Lung (tissue), 12 donors: ENCODE results near the gene RAI1. TPM values are rescaled to one million over a fixed set of nuclear protein-coding genes. Genes with fewer than 3 reads are reported as not detected.

Source experiments
- ATAC-seq: fragments of 200-7000 bp; cut with Tn5 transposase; one replicate; pipeline ENCODE4 v1.9.1; 2020; ENCODE audit warnings: moderate number of reproducible peaks; ENCODE audit not compliant: insufficient read depth, low FRiP score
- DNase-seq, 3 donors: peaks; one replicate each; pipeline ENCODE4 v3.0.0-alpha.2; 2013 to 2017
- H3K27ac ChIP-seq, 2 donors: one replicate each; pipeline ENCODE4 v1.5.1; 2013; ENCODE audit warnings: mild to moderate bottlenecking in 2 of 2, moderate library complexity in 2 of 2, control low read depth in 1 of 2, inconsistent platforms in 1 of 2, low read depth in 1 of 2, low read length in 1 of 2
- H3K27me3 ChIP-seq, 3 donors: one replicate each; pipeline ENCODE4 v1.5.1; 2013; ENCODE audit warnings: low read length in 2 of 3; ENCODE audit not compliant: control insufficient read depth in 3 of 3, insufficient read depth in 3 of 3
- H3K36me3 ChIP-seq, 4 donors: one replicate each; pipeline ENCODE4 v1.5.1; 2013; ENCODE audit warnings: low read length in 4 of 4, mild to moderate bottlenecking in 1 of 4, moderate library complexity in 1 of 4; ENCODE audit not compliant: control insufficient read depth in 4 of 4, insufficient read depth in 4 of 4
- H3K4me1 ChIP-seq, 5 donors: one replicate each; pipeline ENCODE4 v1.5.1; 2013; ENCODE audit warnings: low read length in 5 of 5, mild to moderate bottlenecking in 2 of 5, moderate library complexity in 1 of 5; ENCODE audit not compliant: control insufficient read depth in 5 of 5, insufficient read depth in 5 of 5
- H3K4me3 ChIP-seq: one replicate; pipeline ENCODE4 v1.5.1; 2013; ENCODE audit warnings: mild to moderate bottlenecking, control low read depth, moderate library complexity
- H3K9ac ChIP-seq, 2 donors: one replicate each; pipeline ENCODE4 v1.5.1; 2013; ENCODE audit warnings: low read length in 2 of 2, control low read depth in 1 of 2; ENCODE audit not compliant: insufficient read depth in 1 of 2
- H3K9me3 ChIP-seq, 4 donors: one replicate each; pipeline ENCODE4 v1.5.1; 2013; ENCODE audit warnings: low read length in 3 of 4, mild to moderate bottlenecking in 1 of 4, moderate library complexity in 1 of 4; ENCODE audit not compliant: control insufficient read depth in 4 of 4, insufficient read depth in 3 of 4
- WGBS, 2 donors: extraction: QIAGEN DNeasy Blood & Tissue Kit; methylation state at CpG; one replicate each; pipeline ENCODE4 v1.1.7; 2013; 5-methylcytosine and 5-hydroxymethylcytosine counted together
- polyA plus RNA-seq, 2 donors: library from polyadenylated mRNA; stranded (reverse); fragments of 200-250 nt; gene quantifications; one replicate each; pipeline ENCODE4 v1.2.1, GENCODE V29; 2013
- total RNA-seq, 2 donors: library from RNA; depleted of rRNA in 1 of 2; stranded (reverse); fragments of >200 nt in 1 of 2; gene quantifications; one replicate each; pipeline ENCODE4 v1.2.1, GENCODE V29; 2014 to 2021
- TF ChIP-seq, protein P1 (sequence below): IDR thresholded peaks from 2 replicates; pipeline ENCODE4 v1.5.1; 2012; ENCODE audit warnings: mild to moderate bottlenecking; ENCODE audit errors: control extremely low read depth, extremely low read depth
- donor health status: control.
- donor health status: control.
- donor health status: Bipolar disorder and iron deficiency.
- donor health status: healthy.
- donor health status: DM: yes; HTN: yes; CAD: no.

Gene RAI1
- total and polyA plus RNA-seq, 4 donors: 14.5 to 44.4 (median 28.3) TPM

DNA sequence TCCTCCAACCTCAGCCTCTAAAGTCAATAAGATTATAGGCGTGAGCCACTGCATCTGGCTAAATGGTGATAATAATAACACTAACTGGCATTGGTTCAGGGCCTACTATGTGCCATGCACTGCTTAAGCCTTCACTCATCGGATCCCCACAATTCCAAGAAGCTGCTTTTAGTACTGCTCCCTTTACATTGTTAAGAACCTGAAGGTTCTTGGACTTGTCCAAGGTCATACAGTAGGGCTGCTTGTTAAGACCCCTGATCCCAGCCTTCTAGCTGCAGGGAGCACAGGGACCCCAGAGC lies 149.0 kb downstream of the RAI1 start:
- WGBS, 2 donors: 79 to 96% methylated on average over 2 of the region's 2 CpGs
- H3K27ac ChIP-seq: no peak overlapping the region
- H3K4me1 ChIP-seq: peaks cover 2 to 34% (median 14%) of the 10 kb centered on the region in 5 donors

GRCh38 chr17:17830740-17831207 lies 149.5 kb downstream of the RAI1 start:
- WGBS, 2 donors: 63 to 81% methylated on average over 6 of the region's 6 CpGs
- TF ChIP-seq, protein P1, sequence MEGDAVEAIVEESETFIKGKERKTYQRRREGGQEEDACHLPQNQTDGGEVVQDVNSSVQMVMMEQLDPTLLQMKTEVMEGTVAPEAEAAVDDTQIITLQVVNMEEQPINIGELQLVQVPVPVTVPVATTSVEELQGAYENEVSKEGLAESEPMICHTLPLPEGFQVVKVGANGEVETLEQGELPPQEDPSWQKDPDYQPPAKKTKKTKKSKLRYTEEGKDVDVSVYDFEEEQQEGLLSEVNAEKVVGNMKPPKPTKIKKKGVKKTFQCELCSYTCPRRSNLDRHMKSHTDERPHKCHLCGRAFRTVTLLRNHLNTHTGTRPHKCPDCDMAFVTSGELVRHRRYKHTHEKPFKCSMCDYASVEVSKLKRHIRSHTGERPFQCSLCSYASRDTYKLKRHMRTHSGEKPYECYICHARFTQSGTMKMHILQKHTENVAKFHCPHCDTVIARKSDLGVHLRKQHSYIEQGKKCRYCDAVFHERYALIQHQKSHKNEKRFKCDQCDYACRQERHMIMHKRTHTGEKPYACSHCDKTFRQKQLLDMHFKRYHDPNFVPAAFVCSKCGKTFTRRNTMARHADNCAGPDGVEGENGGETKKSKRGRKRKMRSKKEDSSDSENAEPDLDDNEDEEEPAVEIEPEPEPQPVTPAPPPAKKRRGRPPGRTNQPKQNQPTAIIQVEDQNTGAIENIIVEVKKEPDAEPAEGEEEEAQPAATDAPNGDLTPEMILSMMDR: no peak
- DNase-seq (no peak), ATAC-seq (no peak)
- Histone ChIP-seq H3K27me3 (no peaks in the 10 kb centered on the region), H3K36me3 (peaks cover 0 to 14% (median 0%) of the 10 kb centered on the region in 4 donors), H3K4me3 (no peak overlapping the region), H3K9ac (no peak overlapping the region), H3K4me1 (peaks cover 4 to 36% (median 18%) of the 10 kb centered on the region in 5 donors), H3K27ac (peak overlapping the region in 1 of 2 donors; percentile 49), H3K9me3 (no peaks in the 10 kb centered on the region)

More for the DNA sequence above, 149.0 kb downstream of the RAI1 start:
- Histone ChIP-seq H3K9me3 (no peaks in the 10 kb centered on the region), H3K36me3 (peaks cover 0 to 14% (median 0%) of the 10 kb centered on the region in 4 donors), H3K9ac (no peak overlapping the region), H3K27me3 (no peaks in the 10 kb centered on the region), H3K4me3 (no peak overlapping the region)
- TF ChIP-seq, protein P1: no peak
- no peak for DNase-seq
- ATAC-seq: no peak

DNA sequence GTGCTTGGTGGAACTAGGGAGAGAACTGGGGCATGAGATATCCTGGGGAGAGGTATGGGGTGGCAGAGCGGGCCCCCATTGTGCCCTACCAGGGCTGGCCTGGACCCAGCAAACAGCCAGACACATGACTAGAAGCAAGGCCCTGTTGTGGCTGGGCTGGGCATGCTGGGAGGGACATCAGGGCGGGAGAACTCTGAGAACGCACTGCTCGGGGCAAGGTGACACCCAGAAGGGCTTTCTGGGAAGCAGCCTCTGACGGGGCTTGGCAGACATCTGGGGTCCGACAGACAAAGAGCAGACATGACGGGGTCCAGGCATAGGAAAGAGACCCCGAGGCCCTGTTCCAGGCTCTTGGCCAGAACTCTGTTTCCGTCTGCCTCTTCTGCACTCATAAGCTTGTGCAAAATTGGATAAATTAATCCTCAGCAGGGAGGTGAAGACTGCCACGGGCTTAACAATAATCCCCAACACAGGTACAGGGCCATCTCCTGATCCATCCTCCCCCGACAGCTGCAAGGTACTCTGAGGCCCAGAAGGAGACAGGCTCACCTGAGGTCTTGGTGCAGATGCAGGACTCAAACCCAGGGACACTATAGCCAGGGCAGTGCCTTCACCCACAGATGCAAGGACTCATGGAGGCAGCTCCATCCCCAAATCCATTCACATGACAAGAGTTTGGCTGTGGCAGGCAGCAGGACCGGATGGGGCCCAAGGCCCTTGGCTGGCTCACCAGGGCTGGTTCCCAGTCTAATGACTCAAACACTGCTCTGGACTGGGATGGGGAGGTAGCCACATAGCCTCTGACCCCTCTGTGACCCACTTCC lies 150.2 kb downstream of the RAI1 start:
- TF ChIP-seq, protein P1: no peak
- WGBS, 2 donors: 80 to 91% methylated on average over 12 of the region's 12 CpGs
- Histone ChIP-seq H3K4me1 (peaks cover 4 to 33% (median 20%) of the 10 kb centered on the region in 5 donors), H3K9me3 (no peaks in the 10 kb centered on the region), H3K36me3 (peaks cover 0 to 14% (median 0%) of the 10 kb centered on the region in 4 donors), H3K9ac (no peak overlapping the region), H3K4me3 (no peak overlapping the region), H3K27ac (peak overlapping the region in 1 of 2 donors; percentile 66), H3K27me3 (no peaks in the 10 kb centered on the region)
- ATAC-seq: no peak
- DNase-seq: peak; percentile 63 to 83 (median 83)
